GM23338 (cell line): ENCODE data around the gene KCNK3. TPM values are rescaled to one million over a fixed set of nuclear protein-coding genes. Genes with fewer than 3 reads are reported as not detected.

Experiments used
- ATAC-seq: fragments of 200-7000 bp; cut with Tn5 transposase; 3 replicates; pipeline ENCODE4 v1.9.1; 2020
- DNase-seq: peaks from one replicate; pipeline ENCODE4 v3.0.0-alpha.2; 2015; ENCODE audit warnings: low spot score
- H2AFZ ChIP-seq: fragments of 200-600 bp; sonication (generic); 2 replicates; pipeline ENCODE4 v1.8.0; 2016; ENCODE audit warnings: antibody characterized with exemption, mild to moderate bottlenecking, moderate library complexity
- H3F3A ChIP-seq: fragments of 200-600 bp; sonication (generic); replicated peaks from 2 replicates; pipeline ENCODE4 v1.8.0; 2017; ENCODE audit warnings: antibody characterized with exemption, mixed run types, low read depth
- H3K27ac ChIP-seq: fragments of 200-600 bp; sonication (generic); 2 replicates; pipeline ENCODE4 v1.6.1; 2016; ENCODE audit warnings: low read depth
- H3K27me3 ChIP-seq: fragments of 200-600 bp; sonication (generic); 2 replicates; pipeline ENCODE4 v1.8.0; 2016; ENCODE audit warnings: mild to moderate bottlenecking, mixed run types, moderate library complexity; ENCODE audit not compliant: insufficient read depth
- H3K36me3 ChIP-seq: fragments of 200-600 bp; sonication (generic); 2 replicates; pipeline ENCODE4 v1.8.0; 2016; ENCODE audit warnings: mild to moderate bottlenecking; ENCODE audit not compliant: insufficient read depth
- H3K4me1 ChIP-seq: fragments of 200-600 bp; sonication (generic); 2 replicates; pipeline ENCODE4 v1.8.0; 2016; ENCODE audit warnings: mild to moderate bottlenecking, moderate library complexity; ENCODE audit not compliant: insufficient read depth
- H3K4me2 ChIP-seq: fragments of 200-600 bp; sonication (generic); 2 replicates; pipeline ENCODE4 v1.7.1; 2017; ENCODE audit warnings: mixed run types
- H3K4me3 ChIP-seq: fragments of 200-600 bp; sonication (generic); 2 replicates; pipeline ENCODE4 v1.6.1; 2016; ENCODE audit warnings: mixed run types
- H3K79me2 ChIP-seq: fragments of 200-600 bp; sonication (generic); replicated peaks from 2 replicates; pipeline ENCODE4 v1.8.0; 2017; ENCODE audit warnings: mild to moderate bottlenecking; ENCODE audit not compliant: insufficient read depth
- H3K9me2 ChIP-seq: fragments of 200-600 bp; sonication (generic); 2 replicates; pipeline ENCODE4 v1.8.0; 2017; ENCODE audit not compliant: insufficient read depth
- H4K20me1 ChIP-seq: fragments of 200-600 bp; sonication (generic); replicated peaks from 2 replicates; pipeline ENCODE4 v1.8.0; 2017; ENCODE audit warnings: mild to moderate bottlenecking; ENCODE audit not compliant: insufficient read depth
- H3K27ac Mint-ChIP-seq: 2 replicates; pipeline ENCODE4 v1.8.0; 2020; ENCODE audit warnings: inconsistent platforms, mild to moderate bottlenecking, moderate library complexity, mixed read lengths
- H3K27me3 Mint-ChIP-seq: 3 replicates; pipeline ENCODE4 v1.8.0; 2022; ENCODE audit warnings: low read depth, mild to moderate bottlenecking, moderate library complexity, mixed read lengths, inconsistent platforms; ENCODE audit not compliant: insufficient read depth, poor library complexity
- H3K36me3 Mint-ChIP-seq: 3 replicates; pipeline ENCODE4 v1.8.0; 2021; ENCODE audit warnings: low read depth, mild to moderate bottlenecking, inconsistent platforms, moderate library complexity, mixed read lengths
- H3K4me1 Mint-ChIP-seq: 3 replicates; pipeline ENCODE4 v1.8.0; 2020; ENCODE audit warnings: mild to moderate bottlenecking, inconsistent platforms, mixed read lengths
- H3K4me3 Mint-ChIP-seq: 3 replicates; pipeline ENCODE4 v1.8.0; 2021; ENCODE audit warnings: moderate library complexity, mild to moderate bottlenecking, inconsistent platforms, mixed read lengths
- H3K9me3 Mint-ChIP-seq: 3 replicates; pipeline ENCODE4 v1.8.0; 2020; ENCODE audit warnings: moderate library complexity, mild to moderate bottlenecking, inconsistent platforms, mixed read lengths
- CREB1 ChIP-seq: fragments of 250-450 bp; sonication (Bioruptor Pico); IDR thresholded peaks from 2 replicates; pipeline ENCODE4 v1.5.0; 2020; ENCODE audit warnings: low read depth, mild to moderate bottlenecking, moderate library complexity
- CTCF ChIP-seq, 2 experiments: fragments of 200-600 bp in 1 of 2; sonication (generic) in 1 of 2; conservative IDR thresholded peaks; 2 replicates each; pipeline versions ENCODE4 v1.5.1 to v1.6.1; 2016 to 2017; ENCODE audit warnings: antibody characterized with exemption in 2 of 2, low read depth in 2 of 2, mild to moderate bottlenecking in 2 of 2, moderate library complexity in 1 of 2
- ETS1 ChIP-seq: IDR thresholded peaks from 2 replicates; pipeline ENCODE4 v1.6.1; 2016; ENCODE audit warnings: antibody characterized with exemption
- EZH2 ChIP-seq: fragments of 200-600 bp; sonication (generic); IDR thresholded peaks from one replicate; pipeline ENCODE4 v1.8.0; 2017; ENCODE audit warnings: antibody characterized with exemption, mild to moderate bottlenecking, low read depth; ENCODE audit not compliant: unreplicated experiment
- JUNB ChIP-seq: IDR thresholded peaks from one replicate; pipeline ENCODE4 v1.6.1; 2016; ENCODE audit warnings: antibody characterized with exemption; ENCODE audit not compliant: unreplicated experiment
- NANOG ChIP-seq: IDR thresholded peaks from 2 replicates; pipeline ENCODE4 v1.6.1; 2016; ENCODE audit warnings: antibody characterized with exemption, borderline replicate concordance
- POLR2AphosphoS5 ChIP-seq: IDR thresholded peaks from 2 replicates; pipeline ENCODE4 v1.6.1; 2016; ENCODE audit warnings: antibody characterized with exemption, low read depth
- STAT1 ChIP-seq: IDR thresholded peaks from one replicate; pipeline ENCODE4 v1.6.1; 2016; ENCODE audit warnings: antibody characterized with exemption; ENCODE audit not compliant: unreplicated experiment
- ZNF114 ChIP-seq: fragments of 250-450 bp; sonication (Bioruptor Pico); IDR thresholded peaks from 2 replicates; pipeline ENCODE4 v1.5.0; 2020; ENCODE audit warnings: mild to moderate bottlenecking, moderate library complexity
- ZNF331 ChIP-seq: fragments of 250-450 bp; sonication (Bioruptor Pico); IDR thresholded peaks from 2 replicates; pipeline ENCODE4 v1.5.0; 2020; ENCODE audit warnings: low read depth, mild to moderate bottlenecking, moderate library complexity
- ZNF462 ChIP-seq: fragments of 250-450 bp; sonication (Bioruptor Pico); IDR thresholded peaks from 2 replicates; pipeline ENCODE4 v1.5.0; 2020; ENCODE audit warnings: mild to moderate bottlenecking, moderate library complexity
- polyA plus RNA-seq: library from polyadenylated mRNA; unstranded; fragments of >200 nt; fragmentation: Nextera tagmentation; extraction: Ambion mirVana; gene quantifications from 2 replicates; pipeline ENCODE4 v1.2.1, GENCODE V29; 2016
- total RNA-seq: library from RNA; depleted of rRNA; stranded (reverse); fragments of >200 nt; shearing (Covaris generic); gene quantifications from 2 replicates; pipeline ENCODE4 v1.2.3, GENCODE V29; 2014

Gene KCNK3
- total and polyA plus RNA-seq, 2 experiments from 2014 or later: not detected

GRCh38 chr2:26732446-26732845 is 39.9 kb downstream of the KCNK3 start:
- H3K27ac Mint-ChIP-seq: no peak overlapping the region
- DNase-seq: no peak
- H3K27me3 ChIP-seq: no peaks in the 10 kb centered on the region

More at GRCh38 chr2:26732446-26732845, 39.9 kb downstream of the KCNK3 start:
- ATAC-seq: no peak
- H3K4me2 ChIP-seq: no peak overlapping the region
- Mint-ChIP-seq H3K4me1 (no peaks in the 10 kb centered on the region), H3K4me3 (no peak overlapping the region), H3K9me3 (no peaks in the 10 kb centered on the region), H3K36me3 (no peaks in the 10 kb centered on the region), H3K27me3 (peaks cover 8% of the 10 kb centered on the region)
- H3K9me2 ChIP-seq: no peaks in the 10 kb centered on the region
- H3K79me2 ChIP-seq: no peaks in the 10 kb centered on the region
- no peaks in the 10 kb centered on the region for H3K36me3 ChIP-seq
- H3K27ac ChIP-seq: no peak overlapping the region
- no peaks in the 10 kb centered on the region for H3F3A ChIP-seq
- H3K4me1 ChIP-seq: no peaks in the 10 kb centered on the region
- TF ChIP-seq CREB1 (CRISPR knock-in tag): no peak
- no peak for TF ChIP-seq CTCF (conservative IDR thresholded peaks at IDR 0.05; ENCODE audit: low read depth in 2 of 2)
- TF ChIP-seq EZH2: no peak
- TF ChIP-seq POLR2AphosphoS5: no peak
- TF ChIP-seq JUNB: no peak
- no peak for TF ChIP-seq NANOG
- TF ChIP-seq STAT1: no peak
- TF ChIP-seq ZNF331: no peak
- no peak for TF ChIP-seq ETS1
- no peak for TF ChIP-seq ZNF114 (CRISPR knock-in tag)
- no peak for TF ChIP-seq ZNF462 (CRISPR knock-in tag)
- H2AFZ ChIP-seq: no peak overlapping the region
- no peaks in the 10 kb centered on the region for H4K20me1 ChIP-seq
- no peak overlapping the region for H3K4me3 ChIP-seq
